Astrocyte (in vitro differentiated cells and primary cell): Measurements from ENCODE around the gene HSPG2.

Experiments used
- CTCF ChIP-seq: IDR thresholded peaks from 2 replicates; pipeline ENCODE4 v1.5.1; 2011; ENCODE audit warnings: low read depth, mild to moderate bottlenecking, inconsistent platforms, low read length, moderate library complexity; ENCODE audit not compliant: insufficient read depth
- EZH2 ChIP-seq: IDR thresholded peaks from 2 replicates; pipeline ENCODE4 v1.6.1; 2012; ENCODE audit warnings: mild to moderate bottlenecking, low read length, inconsistent platforms; ENCODE audit not compliant: insufficient read depth

- TF ChIP-seq CTCF (no peak), EZH2 (no peak)
Observed at GRCh38 chr1:21910558-21911204, 26.4 kb downstream of the HSPG2 start.
